HEK293 (cell line): ENCODE measurements around the gene DLG2.

ENCODE experiments used
- CTCF ChIA-PET: fragments of 350-600 bp; formaldehyde crosslinking; extraction: SDS; loops from one replicate; lab custom pipeline; 2021; ENCODE audit warnings: antibody characterized with exemption; lab: Yijun Ruan, JAX
- POLR2A ChIA-PET: fragments of 300-600 bp; formaldehyde crosslinking; extraction: SDS; loops from one replicate; lab custom pipeline; 2020; ENCODE audit warnings: antibody characterized with exemption, inconsistent platforms; lab: Yijun Ruan, JAX
- H3K27ac ChIP-seq: fragments of 200-500 bp; sonication (Bioruptor generic); 2 replicates; pipeline ENCODE4 v1.5.1; 2014; ENCODE audit warnings: low read depth, low read length, control low read depth, inconsistent platforms; ENCODE audit errors: extremely low read depth
- H3K36me3 ChIP-seq, 2 experiments: fragments of 200-500 bp in 1 of 2; sonication (Bioruptor generic) in 1 of 2; 1 replicate in 1 of 2; 2 replicates in 1 of 2; pipeline ENCODE4 v1.5.1; 2014 to 2017; ENCODE audit warnings: inconsistent platforms in 2 of 2, low read length in 2 of 2; ENCODE audit not compliant: control insufficient read depth in 2 of 2, insufficient read depth in 1 of 2
- H3K4me1 ChIP-seq: fragments of 200-500 bp; sonication (Bioruptor generic); 2 replicates; pipeline ENCODE4 v1.5.1; 2014; ENCODE audit warnings: mild to moderate bottlenecking, low read length, inconsistent platforms; ENCODE audit not compliant: control insufficient read depth, insufficient read depth
- H3K4me3 ChIP-seq: 2 replicates; pipeline ENCODE4 v1.5.1; 2011; ENCODE audit warnings: low read depth, mild to moderate bottlenecking, control low read depth, low read length, moderate library complexity
- H3K9me3 ChIP-seq: fragments of 200-500 bp; sonication (Bioruptor generic); 2 replicates; pipeline ENCODE4 v1.5.1; 2014; ENCODE audit warnings: low read depth, low read length, inconsistent platforms; ENCODE audit not compliant: control insufficient read depth, insufficient read depth
- ELK4 ChIP-seq: IDR thresholded peaks from 2 replicates; pipeline ENCODE4 v1.6.1; 2011; ENCODE audit warnings: mild to moderate bottlenecking, low read depth, low read length, borderline replicate concordance
- KLF1 ChIP-seq: fragments of 450-650 bp; formaldehyde crosslinking; IDR thresholded peaks from 2 replicates; pipeline ENCODE4 v1.5.1; 2016; ENCODE audit warnings: missing biosample characterization, missing genetic modification characterization
- KLF8 ChIP-seq: fragments of 450-650 bp; formaldehyde crosslinking; IDR thresholded peaks from 2 replicates; pipeline ENCODE4 v1.5.1; 2016; ENCODE audit warnings: missing biosample characterization, missing genetic modification characterization
- OSR2 ChIP-seq: fragments of 450-650 bp; formaldehyde crosslinking; IDR thresholded peaks from 2 replicates; pipeline ENCODE4 v1.5.1; 2016; ENCODE audit warnings: missing biosample characterization, missing genetic modification characterization
- OVOL3 ChIP-seq: fragments of 450-650 bp; formaldehyde crosslinking; IDR thresholded peaks from 2 replicates; pipeline ENCODE4 v1.5.1; 2016; ENCODE audit warnings: missing biosample characterization, missing genetic modification characterization
- PATZ1 ChIP-seq: fragments of 450-650 bp; formaldehyde crosslinking; IDR thresholded peaks from 2 replicates; pipeline ENCODE4 v1.5.1; 2016; ENCODE audit warnings: missing biosample characterization, missing genetic modification characterization
- REPIN1 ChIP-seq: fragments of 450-650 bp; formaldehyde crosslinking; IDR thresholded peaks from 2 replicates; pipeline ENCODE4 v1.5.1; 2017; ENCODE audit warnings: missing biosample characterization, missing genetic modification characterization, low read depth
- SP7 ChIP-seq: fragments of 450-650 bp; formaldehyde crosslinking; IDR thresholded peaks from 2 replicates; pipeline ENCODE4 v1.5.1; 2016; ENCODE audit warnings: missing biosample characterization, missing genetic modification characterization
- TSHZ1 ChIP-seq: fragments of 450-650 bp; formaldehyde crosslinking; IDR thresholded peaks from 2 replicates; pipeline ENCODE4 v1.5.1; 2016; ENCODE audit warnings: missing biosample characterization, missing genetic modification characterization, borderline replicate concordance
- ZBTB49 ChIP-seq: fragments of 450-650 bp; formaldehyde crosslinking; IDR thresholded peaks from 2 replicates; pipeline ENCODE4 v1.5.1; 2016; ENCODE audit warnings: missing biosample characterization, missing genetic modification characterization, low read depth
- ZEB2 ChIP-seq: fragments of 450-650 bp; formaldehyde crosslinking; IDR thresholded peaks from 2 replicates; pipeline ENCODE4 v1.5.1; 2016; ENCODE audit warnings: missing biosample characterization, missing genetic modification characterization
- ZNF112 ChIP-seq: fragments of 450-650 bp; formaldehyde crosslinking; IDR thresholded peaks from 2 replicates; pipeline ENCODE4 v1.5.0; 2017; ENCODE audit warnings: missing biosample characterization, missing genetic modification characterization
- ZNF19 ChIP-seq: fragments of 450-650 bp; formaldehyde crosslinking; IDR thresholded peaks from 2 replicates; pipeline ENCODE4; 2016; ENCODE audit warnings: missing biosample characterization, missing genetic modification characterization, low read depth
- ZNF221 ChIP-seq: fragments of 450-650 bp; formaldehyde crosslinking; IDR thresholded peaks from 2 replicates; pipeline ENCODE4 v1.5.1; 2017; ENCODE audit warnings: missing biosample characterization, missing genetic modification characterization, borderline replicate concordance
- ZNF280C ChIP-seq: fragments of 450-650 bp; formaldehyde crosslinking; IDR thresholded peaks from 2 replicates; pipeline ENCODE4 v1.5.1; 2016; ENCODE audit warnings: missing biosample characterization, missing genetic modification characterization
- ZNF311 ChIP-seq: fragments of 450-650 bp; formaldehyde crosslinking; IDR thresholded peaks from 2 replicates; pipeline ENCODE4 v1.5.1; 2017; ENCODE audit warnings: missing biosample characterization, missing genetic modification characterization, borderline replicate concordance
- ZNF324 ChIP-seq: fragments of 450-650 bp; formaldehyde crosslinking; IDR thresholded peaks from 2 replicates; pipeline ENCODE4 v1.5.1; 2016; ENCODE audit warnings: missing biosample characterization, missing genetic modification characterization
- ZNF426 ChIP-seq: fragments of 450-650 bp; formaldehyde crosslinking; IDR thresholded peaks from 2 replicates; pipeline ENCODE4 v1.5.1; 2017; ENCODE audit warnings: missing biosample characterization, missing genetic modification characterization, mild to moderate bottlenecking, inconsistent platforms, moderate library complexity
- ZNF513 ChIP-seq: fragments of 450-650 bp; IDR thresholded peaks from 2 replicates; pipeline ENCODE4 v1.5.1; 2018; ENCODE audit warnings: missing biosample characterization, missing genetic modification characterization
- ZNF521 ChIP-seq: fragments of 450-650 bp; formaldehyde crosslinking; IDR thresholded peaks from 2 replicates; pipeline ENCODE4 v1.5.1; 2017; ENCODE audit warnings: missing biosample characterization, mild to moderate bottlenecking, missing genetic modification characterization
- ZNF558 ChIP-seq: fragments of 450-650 bp; formaldehyde crosslinking; IDR thresholded peaks from 2 replicates; pipeline ENCODE4 v1.5.1; 2016; ENCODE audit warnings: missing biosample characterization, missing genetic modification characterization
- ZNF596 ChIP-seq: fragments of 450-650 bp; IDR thresholded peaks from 2 replicates; pipeline ENCODE4 v1.5.0; 2018; ENCODE audit warnings: missing biosample characterization, mild to moderate bottlenecking, missing genetic modification characterization, moderate library complexity

The DLG2 gene

GRCh38 chr11:84824624-84825023 is 802.5 kb downstream of the DLG2 start (continued):
- no peak for TF ChIP-seq TSHZ1 (tag by site-specific recombination)
- no peak for TF ChIP-seq ZNF324 (tag by site-specific recombination)
- TF ChIP-seq ELK4 = no peak
- TF ChIP-seq OSR2 (tag by site-specific recombination) = no peak
- TF ChIP-seq ZBTB49 (tag by site-specific recombination) = no peak
- TF ChIP-seq ZEB2 (tag by site-specific recombination) = no peak
- no peak for TF ChIP-seq ZNF513 (tag by site-specific recombination)
- no peak for TF ChIP-seq ZNF221
- no peak for TF ChIP-seq SP7 (tag by site-specific recombination)
- no peak for TF ChIP-seq REPIN1 (tag by site-specific recombination)
- no peak for TF ChIP-seq ZNF280C (tag by site-specific recombination)
- no peak for TF ChIP-seq KLF8 (tag by site-specific recombination)
- no peak for TF ChIP-seq ZNF19 (tag by site-specific recombination)
- TF ChIP-seq OVOL3 (tag by site-specific recombination) = no peak

- Histone ChIP-seq H3K27ac (no peak overlapping the region), H3K36me3 (no peaks in the 10 kb centered on the region), H3K4me3 (no peak overlapping the region), H3K9me3 (no peaks in the 10 kb centered on the region), H3K4me1 (no peaks in the 10 kb centered on the region)
- ChIA-PET POLR2A (no interaction called here), CTCF (interaction anchor here (0.7 kb wide), 1 partner anchor 1641 kb away, joined by 5 read pairs; no protein-coding TSS in a partner anchor)
- TF ChIP-seq ZNF426 (tag by site-specific recombination) (no peak), ZNF280C (tag by site-specific recombination) (no peak), ZNF558 (tag by site-specific recombination) (no peak), ZNF112 (tag by site-specific recombination) (no peak), ZNF311 (tag by site-specific recombination) (no peak), PATZ1 (tag by site-specific recombination) (no peak), KLF1 (tag by site-specific recombination) (no peak), ZNF521 (no peak), ZNF596 (tag by site-specific recombination) (no peak)
Measured at GRCh38 chr11:84819537-84819936, 807.6 kb downstream of the DLG2 start.
